ENCODE results near the gene ITGA11. TPM values are rescaled to one million over a fixed set of nuclear protein-coding genes. Genes with fewer than 3 reads are reported as not detected.
A peak's percentile ranks its signal among the peaks of the same experiment; 100 is the strongest.

ITGA11 gene
- polyA plus RNA-seq, 1 of the 3 experiments (the other 2 are of a cell fraction), result 0.49 TPM

- Histone ChIP-seq H3K27ac (ENCODE audit: low read depth in 2 of 2, low read length in 1 of 2) (peak overlapping the region; percentile 77 to 90), H3K9ac (peak overlapping the region; percentile 55; the same call in 1 of the 2 replicates), H3K9me2 (no peaks in the 10 kb centered on the region), H3F3A (replicated peaks; ENCODE audit: insufficient read depth) (peaks cover 40% of the 10 kb centered on the region), H3K4me2 (peak overlapping the region; percentile 57), H3K9me3 (no peaks in the 10 kb centered on the region), H3K79me2 (ENCODE audit: insufficient read depth) (peaks cover 31% of the 10 kb centered on the region), H3K4me1 (ENCODE audit: control insufficient read depth in 1 of 2, insufficient read depth in 2 of 2, low read depth in 1 of 2, low read length in 1 of 2) (peaks cover 17 to 18% of the 10 kb centered on the region in 2 experiments), H2AFZ (ENCODE audit: low read depth) (peak overlapping the region; percentile 69; the same call in 1 of the 2 replicates), H3K36me3 (replicated peaks in 1 of 2; ENCODE audit: control insufficient read depth in 1 of 2, insufficient read depth in 2 of 2, low read length in 1 of 2) (no peaks in the 10 kb centered on the region), H3K27me3 (ENCODE audit: insufficient read depth) (no peaks in the 10 kb centered on the region), H3K4me3 (ENCODE audit: low read depth in 2 of 2, low read length in 1 of 2) (0 out of 4 replicates have a peak overlapping the region, but pooled peaks of 1 of the 2 experiments have one; percentile 2), H4K20me1 (ENCODE audit: insufficient read depth) (no peaks in the 10 kb centered on the region)
- 11% methylated on average over 1 of the region's 1 CpG for WGBS (ENCODE audit: low lambda C conversion rate)
- no peak for DNase-seq
- CTCF ChIA-PET, result interaction anchor here (2.0 to 3.6 kb wide), 2 partner anchors 20 to 34 kb away, joined by 9 to 12 read pairs; no protein-coding TSS in a partner anchor
- POLR2A ChIA-PET, result no interaction called here
- TF ChIP-seq TCF12 (IDR thresholded peaks at IDR 0.05), result peak; percentile 91
- no peak for TF ChIP-seq TAF1 (IDR thresholded peaks at IDR 0.05; ENCODE audit: borderline replicate concordance, low read depth, low read length)
- peak; percentile 92 for TF ChIP-seq MEF2A (IDR thresholded peaks at IDR 0.05; ENCODE audit: borderline replicate concordance, low read depth)
- TF ChIP-seq, protein P1, sequence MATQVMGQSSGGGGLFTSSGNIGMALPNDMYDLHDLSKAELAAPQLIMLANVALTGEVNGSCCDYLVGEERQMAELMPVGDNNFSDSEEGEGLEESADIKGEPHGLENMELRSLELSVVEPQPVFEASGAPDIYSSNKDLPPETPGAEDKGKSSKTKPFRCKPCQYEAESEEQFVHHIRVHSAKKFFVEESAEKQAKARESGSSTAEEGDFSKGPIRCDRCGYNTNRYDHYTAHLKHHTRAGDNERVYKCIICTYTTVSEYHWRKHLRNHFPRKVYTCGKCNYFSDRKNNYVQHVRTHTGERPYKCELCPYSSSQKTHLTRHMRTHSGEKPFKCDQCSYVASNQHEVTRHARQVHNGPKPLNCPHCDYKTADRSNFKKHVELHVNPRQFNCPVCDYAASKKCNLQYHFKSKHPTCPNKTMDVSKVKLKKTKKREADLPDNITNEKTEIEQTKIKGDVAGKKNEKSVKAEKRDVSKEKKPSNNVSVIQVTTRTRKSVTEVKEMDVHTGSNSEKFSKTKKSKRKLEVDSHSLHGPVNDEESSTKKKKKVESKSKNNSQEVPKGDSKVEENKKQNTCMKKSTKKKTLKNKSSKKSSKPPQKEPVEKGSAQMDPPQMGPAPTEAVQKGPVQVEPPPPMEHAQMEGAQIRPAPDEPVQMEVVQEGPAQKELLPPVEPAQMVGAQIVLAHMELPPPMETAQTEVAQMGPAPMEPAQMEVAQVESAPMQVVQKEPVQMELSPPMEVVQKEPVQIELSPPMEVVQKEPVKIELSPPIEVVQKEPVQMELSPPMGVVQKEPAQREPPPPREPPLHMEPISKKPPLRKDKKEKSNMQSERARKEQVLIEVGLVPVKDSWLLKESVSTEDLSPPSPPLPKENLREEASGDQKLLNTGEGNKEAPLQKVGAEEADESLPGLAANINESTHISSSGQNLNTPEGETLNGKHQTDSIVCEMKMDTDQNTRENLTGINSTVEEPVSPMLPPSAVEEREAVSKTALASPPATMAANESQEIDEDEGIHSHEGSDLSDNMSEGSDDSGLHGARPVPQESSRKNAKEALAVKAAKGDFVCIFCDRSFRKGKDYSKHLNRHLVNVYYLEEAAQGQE (IDR thresholded peaks at IDR 0.05; ENCODE audit: low read depth, low read length), result 0 out of 2 replicates have a peak, but pooled peaks have one; percentile 24
- TF ChIP-seq FOXM1 (IDR thresholded peaks at IDR 0.05; ENCODE audit: low read depth), result no peak
- peak; percentile 87 for TF ChIP-seq FOSL2 (IDR thresholded peaks at IDR 0.05; ENCODE audit: borderline replicate concordance, low read depth)
- peak; percentile 79 for TF ChIP-seq PBX3 (IDR thresholded peaks at IDR 0.05)
- TF ChIP-seq YY1 (IDR thresholded peaks at IDR 0.05; ENCODE audit: low read depth), result no peak
- TF ChIP-seq FOXJ3 (CRISPR knock-in tag; IDR thresholded peaks at IDR 0.05), result no peak
- peak; percentile 80 for TF ChIP-seq JUND (IDR thresholded peaks at IDR 0.05)
- no peak for TF ChIP-seq IRF3 (IDR thresholded peaks at IDR 0.05; ENCODE audit: low read depth, low read length)
- TF ChIP-seq, protein P2, sequence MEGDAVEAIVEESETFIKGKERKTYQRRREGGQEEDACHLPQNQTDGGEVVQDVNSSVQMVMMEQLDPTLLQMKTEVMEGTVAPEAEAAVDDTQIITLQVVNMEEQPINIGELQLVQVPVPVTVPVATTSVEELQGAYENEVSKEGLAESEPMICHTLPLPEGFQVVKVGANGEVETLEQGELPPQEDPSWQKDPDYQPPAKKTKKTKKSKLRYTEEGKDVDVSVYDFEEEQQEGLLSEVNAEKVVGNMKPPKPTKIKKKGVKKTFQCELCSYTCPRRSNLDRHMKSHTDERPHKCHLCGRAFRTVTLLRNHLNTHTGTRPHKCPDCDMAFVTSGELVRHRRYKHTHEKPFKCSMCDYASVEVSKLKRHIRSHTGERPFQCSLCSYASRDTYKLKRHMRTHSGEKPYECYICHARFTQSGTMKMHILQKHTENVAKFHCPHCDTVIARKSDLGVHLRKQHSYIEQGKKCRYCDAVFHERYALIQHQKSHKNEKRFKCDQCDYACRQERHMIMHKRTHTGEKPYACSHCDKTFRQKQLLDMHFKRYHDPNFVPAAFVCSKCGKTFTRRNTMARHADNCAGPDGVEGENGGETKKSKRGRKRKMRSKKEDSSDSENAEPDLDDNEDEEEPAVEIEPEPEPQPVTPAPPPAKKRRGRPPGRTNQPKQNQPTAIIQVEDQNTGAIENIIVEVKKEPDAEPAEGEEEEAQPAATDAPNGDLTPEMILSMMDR (IDR thresholded peaks at IDR 0.05), result no peak
- TF ChIP-seq POLR2AphosphoS5 (IDR thresholded peaks at IDR 0.05; ENCODE audit: low read depth, low read length), result peak; percentile 42; the same call in 1 of the 2 replicates
- no peak for TF ChIP-seq RCOR1 (IDR thresholded peaks at IDR 0.05; ENCODE audit: low read length)
- TF ChIP-seq, protein P3, sequence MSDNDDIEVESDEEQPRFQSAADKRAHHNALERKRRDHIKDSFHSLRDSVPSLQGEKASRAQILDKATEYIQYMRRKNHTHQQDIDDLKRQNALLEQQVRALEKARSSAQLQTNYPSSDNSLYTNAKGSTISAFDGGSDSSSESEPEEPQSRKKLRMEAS (IDR thresholded peaks at IDR 0.05; ENCODE audit: low read depth), result 0 out of 2 replicates have a peak, but pooled peaks have one; percentile 28
- TF ChIP-seq ZBTB33 (IDR thresholded peaks at IDR 0.05; ENCODE audit: borderline replicate concordance, low read depth), result no peak
- TF ChIP-seq NRF1 (IDR thresholded peaks at IDR 0.05; ENCODE audit: low read depth, low read length), result no peak
- TF ChIP-seq NFIC (IDR thresholded peaks at IDR 0.05; ENCODE audit: borderline replicate concordance), result peak; percentile 62
- TF ChIP-seq CHD2 (IDR thresholded peaks at IDR 0.05; ENCODE audit: low read length, partially characterized antibody), result no peak
- peak; percentile 75; the same call in 1 of the 2 replicates for TF ChIP-seq RXRA (IDR thresholded peaks at IDR 0.05; ENCODE audit: borderline replicate concordance, low read depth)
- TF ChIP-seq USF1 (IDR thresholded peaks at IDR 0.05; ENCODE audit: borderline replicate concordance, low read depth), result no peak
- TF ChIP-seq TEAD4 (IDR thresholded peaks at IDR 0.05; ENCODE audit: borderline replicate concordance, insufficient read depth), result no peak
These were observed 159.2 kb downstream of the ITGA11 start for GRCh38 chr15:68272721-68273271.

Measured in SK-N-SH (cell line).